ENCODE results near the gene ALKBH3.

DNA sequence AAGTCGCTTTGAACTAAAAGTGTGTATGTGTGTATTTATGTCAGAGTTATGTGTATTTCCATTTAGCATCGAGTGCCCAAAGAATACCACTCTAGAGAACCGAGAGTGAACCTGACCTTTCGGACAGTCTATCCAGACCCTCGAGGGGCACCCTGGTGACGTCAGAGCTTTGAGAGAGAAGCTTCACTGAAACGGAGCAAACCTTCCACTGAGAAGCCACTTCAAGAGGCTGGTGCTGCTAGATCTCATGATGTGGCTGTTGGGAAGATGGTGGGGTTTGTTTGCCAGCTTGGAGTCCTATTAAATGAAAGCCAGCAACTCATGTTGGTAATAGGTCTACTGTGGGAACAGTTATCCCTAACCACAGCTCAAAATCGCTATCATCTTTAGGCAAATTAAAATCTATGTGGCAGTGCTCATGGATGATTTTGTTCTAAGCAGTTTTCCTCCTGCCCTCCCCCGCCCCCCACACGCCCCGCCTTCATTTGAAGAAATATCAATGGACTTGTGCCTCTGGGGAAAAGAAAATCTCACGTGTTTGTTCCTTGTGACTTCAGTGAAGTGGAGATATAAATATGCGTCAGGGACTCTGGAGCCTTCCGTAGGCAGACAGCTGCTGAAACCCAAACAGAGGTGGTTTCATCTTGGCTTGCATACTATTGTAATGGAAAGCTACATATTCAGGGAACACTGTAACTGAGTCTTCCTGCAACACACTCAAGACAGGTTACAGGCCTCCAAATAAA is 39.4 kb downstream of the ALKBH3 start:
- TF ChIP-seq, protein P1, sequence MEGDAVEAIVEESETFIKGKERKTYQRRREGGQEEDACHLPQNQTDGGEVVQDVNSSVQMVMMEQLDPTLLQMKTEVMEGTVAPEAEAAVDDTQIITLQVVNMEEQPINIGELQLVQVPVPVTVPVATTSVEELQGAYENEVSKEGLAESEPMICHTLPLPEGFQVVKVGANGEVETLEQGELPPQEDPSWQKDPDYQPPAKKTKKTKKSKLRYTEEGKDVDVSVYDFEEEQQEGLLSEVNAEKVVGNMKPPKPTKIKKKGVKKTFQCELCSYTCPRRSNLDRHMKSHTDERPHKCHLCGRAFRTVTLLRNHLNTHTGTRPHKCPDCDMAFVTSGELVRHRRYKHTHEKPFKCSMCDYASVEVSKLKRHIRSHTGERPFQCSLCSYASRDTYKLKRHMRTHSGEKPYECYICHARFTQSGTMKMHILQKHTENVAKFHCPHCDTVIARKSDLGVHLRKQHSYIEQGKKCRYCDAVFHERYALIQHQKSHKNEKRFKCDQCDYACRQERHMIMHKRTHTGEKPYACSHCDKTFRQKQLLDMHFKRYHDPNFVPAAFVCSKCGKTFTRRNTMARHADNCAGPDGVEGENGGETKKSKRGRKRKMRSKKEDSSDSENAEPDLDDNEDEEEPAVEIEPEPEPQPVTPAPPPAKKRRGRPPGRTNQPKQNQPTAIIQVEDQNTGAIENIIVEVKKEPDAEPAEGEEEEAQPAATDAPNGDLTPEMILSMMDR (IDR thresholded peaks at IDR 0.05 in 2 of 3, conservative IDR thresholded peaks at IDR 0.05 in 1 of 3; ENCODE audit: control insufficient read depth in 2 of 3, extremely low read depth in 1 of 3, insufficient read depth in 1 of 3, low read depth in 3 of 3, low read length in 3 of 3) = no peak
- TF ChIP-seq TBL1XR1 (IDR thresholded peaks at IDR 0.05; ENCODE audit: low read depth, low read length) (no peak), SIN3A (IDR thresholded peaks at IDR 0.05; ENCODE audit: low read depth, low read length) (no peak), POLR2A (IDR thresholded peaks at IDR 0.05; ENCODE audit: low read depth, low read length) (no peak), SREBF1 (IDR thresholded peaks at IDR 0.05; ENCODE audit: low read length) (no peak), SREBF2 (IDR thresholded peaks at IDR 0.05; ENCODE audit: low read length) (no peak), BACH1 (IDR thresholded peaks at IDR 0.05; ENCODE audit: borderline replicate concordance) (no peak), RAD21 (IDR thresholded peaks at IDR 0.05; ENCODE audit: insufficient read depth, low read depth, low read length) (no peak), CHD1 (IDR thresholded peaks at IDR 0.05; ENCODE audit: low read depth, low read length) (no peak)

Data from GM12878 (cell line).